PC-9 (cell line): ENCODE measurements around the gene ISG15. TPM values are rescaled to one million over a fixed set of nuclear protein-coding genes. Genes with fewer than 3 reads are reported as not detected.

ENCODE experiments used
- BruUV-seq: library from RNA; stranded (reverse); fragments of 400-500 nt; replicated peaks from 2 replicates; lab custom pipeline; 2021; lab: Mats Ljungman, UMichigan
- CTCF ChIA-PET: fragments of 300-600 bp; sonication (Branson Sonifier 250); formaldehyde crosslinking; loops from one replicate; lab custom pipeline; 2022; ENCODE audit warnings: antibody characterized with exemption; lab: Charles Lee
- POLR2A ChIA-PET: fragments of 300-600 bp; sonication (Branson Sonifier 250); formaldehyde crosslinking; loops from one replicate; lab custom pipeline; 2022; ENCODE audit warnings: antibody characterized with exemption; ENCODE audit not compliant: unreplicated experiment; lab: Charles Lee
- DNase-seq, 2 experiments: peaks; one replicate each; pipeline versions ENCODE4 v3.0.0 to v3.0.0-alpha.2; 2015 to 2022; ENCODE audit warnings: mixed read lengths in 1 of 2
- H2AFZ ChIP-seq: fragments of 200-600 bp; sonication (generic); 2 replicates; pipeline ENCODE4 v1.8.1; 2017; ENCODE audit warnings: antibody characterized with exemption
- H3F3A ChIP-seq: fragments of 200-600 bp; sonication (generic); 2 replicates; pipeline ENCODE4 v1.8.1; 2017; ENCODE audit warnings: antibody characterized with exemption, mild to moderate bottlenecking, low read depth; ENCODE audit not compliant: insufficient read depth
- H3K27ac ChIP-seq: fragments of 200-600 bp; sonication (generic); 2 replicates; pipeline ENCODE4 v1.6.1; 2016; ENCODE audit warnings: mixed run types
- H3K27me3 ChIP-seq: fragments of 200-600 bp; sonication (generic); 2 replicates; pipeline ENCODE4 v1.6.1; 2016; ENCODE audit warnings: low read depth, mixed run types; ENCODE audit not compliant: insufficient read depth
- H3K36me3 ChIP-seq: fragments of 200-600 bp; sonication (generic); 2 replicates; pipeline ENCODE4 v1.6.1; 2016; ENCODE audit warnings: low read depth, mixed run types
- H3K4me1 ChIP-seq: fragments of 200-600 bp; sonication (generic); replicated peaks from 2 replicates; pipeline ENCODE4 v1.6.1; 2016; ENCODE audit warnings: mixed run types; ENCODE audit not compliant: insufficient read depth
- H3K4me2 ChIP-seq: fragments of 200-600 bp; sonication (generic); 2 replicates; pipeline ENCODE4 v1.6.1; 2017; ENCODE audit warnings: mixed run types
- H3K4me3 ChIP-seq: fragments of 200-600 bp; sonication (generic); 2 replicates; pipeline ENCODE4 v1.6.1; 2016; ENCODE audit warnings: mixed run types
- H3K79me2 ChIP-seq: fragments of 200-600 bp; sonication (generic); 2 replicates; pipeline ENCODE4 v1.6.1; 2017; ENCODE audit warnings: low read depth, mixed run types
- H3K9me2 ChIP-seq: fragments of 200-600 bp; sonication (generic); 2 replicates; pipeline ENCODE4 v1.8.1; 2017; ENCODE audit warnings: mild to moderate bottlenecking; ENCODE audit not compliant: insufficient read depth
- H3K9me3 ChIP-seq: fragments of 200-600 bp; sonication (generic); 2 replicates; pipeline ENCODE4 v1.8.1; 2016; ENCODE audit warnings: low read depth; ENCODE audit not compliant: insufficient read depth
- H4K20me1 ChIP-seq: fragments of 200-600 bp; sonication (generic); 2 replicates; pipeline ENCODE4 v1.8.1; 2017; ENCODE audit not compliant: insufficient read depth
- CTCF ChIP-seq: fragments of 200-600 bp; sonication (generic); conservative IDR thresholded peaks from 2 replicates; pipeline ENCODE4 v1.6.1; 2017; ENCODE audit warnings: mixed run types, antibody characterized with exemption, mild to moderate bottlenecking, moderate library complexity
- EZH2 ChIP-seq: fragments of 200-600 bp; sonication (generic); IDR thresholded peaks from 2 replicates; pipeline ENCODE4 v1.8.0; 2017; ENCODE audit warnings: antibody characterized with exemption, low read depth
- intact Hi-C: fragments of 100-400 bp; cut with micrococcal nuclease; formaldehyde crosslinking; loops from one replicate; pipeline ENCODE4 v1.10.0; 2022; ENCODE audit not compliant: unreplicated experiment
- total RNA-seq: library from RNA; stranded (reverse); gene quantifications from 2 replicates; pipeline ENCODE4 v1.2.3, GENCODE V29; 2021

ISG15 gene
- total RNA-seq, 1 experiment from 2014 or later: 20.9 TPM

DNA sequence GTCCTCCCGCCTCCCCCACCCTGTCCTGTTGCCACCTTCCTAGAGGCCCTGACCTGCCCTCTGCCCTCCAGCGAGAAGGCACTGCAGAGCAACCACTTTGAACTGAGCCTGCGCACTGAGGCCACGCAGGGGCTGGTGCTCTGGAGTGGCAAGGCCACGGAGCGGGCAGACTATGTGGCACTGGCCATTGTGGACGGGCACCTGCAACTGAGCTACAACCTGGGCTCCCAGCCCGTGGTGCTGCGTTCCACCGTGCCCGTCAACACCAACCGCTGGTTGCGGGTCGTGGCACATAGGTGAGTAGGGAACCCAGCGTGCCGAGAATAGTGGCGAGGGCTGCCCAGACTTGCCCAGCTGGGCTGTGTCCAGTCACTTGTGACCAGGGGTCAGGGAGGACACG is 40.4 kb downstream of the ISG15 start:
- ChIA-PET CTCF (no interaction called here), POLR2A (no interaction called here)
- no peaks in the 10 kb centered on the region for H3K27me3 ChIP-seq
- H3K27ac ChIP-seq: no peak overlapping the region
- H3K9me3 ChIP-seq: no peaks in the 10 kb centered on the region
- no peaks in the 10 kb centered on the region; the same call in 1 of the 2 replicates for H4K20me1 ChIP-seq
- H3K4me1 ChIP-seq: peaks cover 8% of the 10 kb centered on the region; the same call in 1 of the 2 replicates
- H3K9me2 ChIP-seq: no peaks in the 10 kb centered on the region
- H3K79me2 ChIP-seq: no peaks in the 10 kb centered on the region
- no peak overlapping the region for H2AFZ ChIP-seq
- H3F3A ChIP-seq: peaks cover 26% of the 10 kb centered on the region; the same call in 1 of the 2 replicates
- no peak for TF ChIP-seq CTCF
- TF ChIP-seq EZH2: no peak
- no peak for DNase-seq
- intact Hi-C loops: no loop called here
- no peak overlapping the region for H3K4me2 ChIP-seq
- no peaks in the 10 kb centered on the region for H3K36me3 ChIP-seq
- no peak overlapping the region for H3K4me3 ChIP-seq
- no TSS peak for BruUV-seq

- no peaks in the 10 kb centered on the region; the same call in 1 of the 2 replicates for H4K20me1 ChIP-seq
- ChIA-PET CTCF (no interaction called here), POLR2A (no interaction called here)
- H3K27me3 ChIP-seq: no peaks in the 10 kb centered on the region
- intact Hi-C loops: no loop called here
- H3K4me2 ChIP-seq: no peak overlapping the region
- no peak for TF ChIP-seq CTCF
- H3K4me3 ChIP-seq: no peak overlapping the region
- no peaks in the 10 kb centered on the region for H3K9me3 ChIP-seq
- H3F3A ChIP-seq: peaks cover 26% of the 10 kb centered on the region; the same call in 1 of the 2 replicates
- no peaks in the 10 kb centered on the region for H3K79me2 ChIP-seq
- H3K9me2 ChIP-seq: no peaks in the 10 kb centered on the region
- H3K36me3 ChIP-seq: no peaks in the 10 kb centered on the region
- no peak overlapping the region for H2AFZ ChIP-seq
- no peak for DNase-seq
- no peak overlapping the region for H3K27ac ChIP-seq
- no TSS peak for BruUV-seq
- peaks cover 12% of the 10 kb centered on the region; the same call in 1 of the 2 replicates for H3K4me1 ChIP-seq
These were observed 40.9 kb downstream of the ISG15 start for GRCh38 chr1:1054099-1054700.

GRCh38 chr1:1054971-1055370 is 41.7 kb downstream of the ISG15 start:
- no peaks in the 10 kb centered on the region for H3K9me3 ChIP-seq
- no peak overlapping the region for H2AFZ ChIP-seq
- POLR2A ChIA-PET: no interaction called here
- no peak overlapping the region for H3K27ac ChIP-seq
- H3K36me3 ChIP-seq: no peaks in the 10 kb centered on the region
- intact Hi-C loops: no loop called here
- peaks cover 26% of the 10 kb centered on the region; the same call in 1 of the 2 replicates for H3F3A ChIP-seq
- BruUV-seq: no TSS peak
- H3K9me2 ChIP-seq: no peaks in the 10 kb centered on the region
- TF ChIP-seq CTCF (no peak), EZH2 (no peak)
- no peaks in the 10 kb centered on the region for H3K79me2 ChIP-seq
- H4K20me1 ChIP-seq: no peaks in the 10 kb centered on the region; the same call in 1 of the 2 replicates
- no peak overlapping the region for H3K4me2 ChIP-seq
- H3K4me3 ChIP-seq: no peak overlapping the region
- H3K27me3 ChIP-seq: no peaks in the 10 kb centered on the region
- CTCF ChIA-PET: no interaction called here
- no peak for DNase-seq
- peaks cover 13% of the 10 kb centered on the region for H3K4me1 ChIP-seq
